Stimulated activated naive CD8-positive, alpha-beta T cell treated with anti-CD3 and anti-CD28 coated beads, Interleukin-15, Interleukin-2, amounts not matched to agents 100 ng/mL and 50 ng/mL, for 24 hours (primary cell): ENCODE data around the gene TFCP2L1.

Experiments used
- H3K27ac Mint-ChIP-seq: one replicate; pipeline ENCODE4 v1.8.0; 2021; ENCODE audit warnings: mild to moderate bottlenecking, mixed read lengths
- H3K27me3 Mint-ChIP-seq: one replicate; pipeline ENCODE4 v1.8.0; 2021; ENCODE audit warnings: mixed read lengths
- H3K36me3 Mint-ChIP-seq: one replicate; pipeline ENCODE4 v1.8.0; 2021; ENCODE audit warnings: low read depth, mixed read lengths
- H3K4me1 Mint-ChIP-seq: one replicate; pipeline ENCODE4 v1.8.0; 2021; ENCODE audit warnings: low read depth, mixed read lengths
- H3K4me3 Mint-ChIP-seq: one replicate; pipeline ENCODE4 v1.8.0; 2021; ENCODE audit warnings: mild to moderate bottlenecking, mixed read lengths
- H3K9me3 Mint-ChIP-seq: one replicate; pipeline ENCODE4 v1.8.0; 2021; ENCODE audit warnings: mixed read lengths

Gene TFCP2L1

GRCh38 chr2:121260370-121261154 lies 24.4 kb downstream of the TFCP2L1 start:
- no peaks in the 10 kb centered on the region for H3K4me1 Mint-ChIP-seq

GRCh38 chr2:121258051-121258450 lies 27.0 kb downstream of the TFCP2L1 start:
- Mint-ChIP-seq H3K27ac (no peak overlapping the region), H3K4me3 (no peak overlapping the region), H3K9me3 (no peaks in the 10 kb centered on the region), H3K4me1 (no peaks in the 10 kb centered on the region), H3K36me3 (no peaks in the 10 kb centered on the region), H3K27me3 (peaks cover 16% of the 10 kb centered on the region)

More at GRCh38 chr2:121260370-121261154, 24.4 kb downstream of the TFCP2L1 start:
- Mint-ChIP-seq H3K27ac (no peak overlapping the region), H3K9me3 (no peaks in the 10 kb centered on the region), H3K27me3 (peaks cover 16% of the 10 kb centered on the region), H3K36me3 (no peaks in the 10 kb centered on the region), H3K4me3 (no peak overlapping the region)

- Mint-ChIP-seq H3K4me1 (no peaks in the 10 kb centered on the region), H3K27me3 (peaks cover 16% of the 10 kb centered on the region), H3K27ac (no peak overlapping the region), H3K4me3 (no peak overlapping the region), H3K9me3 (no peaks in the 10 kb centered on the region), H3K36me3 (no peaks in the 10 kb centered on the region)
Observed at GRCh38 chr2:121257480-121257840, 27.5 kb downstream of the TFCP2L1 start.

- Mint-ChIP-seq H3K9me3 (no peaks in the 10 kb centered on the region), H3K4me1 (no peaks in the 10 kb centered on the region), H3K36me3 (no peaks in the 10 kb centered on the region), H3K4me3 (no peak overlapping the region), H3K27ac (no peak overlapping the region), H3K27me3 (peaks cover 16% of the 10 kb centered on the region)
Observed at GRCh38 chr2:121256720-121257479, 28.1 kb downstream of the TFCP2L1 start.

- Mint-ChIP-seq H3K36me3 (no peaks in the 10 kb centered on the region), H3K27ac (no peak overlapping the region), H3K27me3 (peaks cover 19% of the 10 kb centered on the region), H3K4me3 (no peak overlapping the region), H3K4me1 (no peaks in the 10 kb centered on the region), H3K9me3 (no peaks in the 10 kb centered on the region)
Observed at GRCh38 chr2:121255358-121255757, 29.6 kb downstream of the TFCP2L1 start.

- H3K27ac Mint-ChIP-seq: no peak overlapping the region
- H3K4me3 Mint-ChIP-seq: no peak overlapping the region
- H3K4me1 Mint-ChIP-seq: no peaks in the 10 kb centered on the region
- no peaks in the 10 kb centered on the region for H3K36me3 Mint-ChIP-seq
- H3K9me3 Mint-ChIP-seq: no peaks in the 10 kb centered on the region
- peaks cover 19% of the 10 kb centered on the region for H3K27me3 Mint-ChIP-seq
Observed at GRCh38 chr2:121254748-121255147, 30.3 kb downstream of the TFCP2L1 start.

GRCh38 chr2:121253674-121254240 lies 31.2 kb downstream of the TFCP2L1 start:
- H3K27ac Mint-ChIP-seq: no peak overlapping the region
- no peak overlapping the region for H3K4me3 Mint-ChIP-seq
- H3K27me3 Mint-ChIP-seq: peaks cover 19% of the 10 kb centered on the region
- no peaks in the 10 kb centered on the region for H3K36me3 Mint-ChIP-seq
- no peaks in the 10 kb centered on the region for H3K9me3 Mint-ChIP-seq
- H3K4me1 Mint-ChIP-seq: no peaks in the 10 kb centered on the region

- Mint-ChIP-seq H3K4me1 (no peaks in the 10 kb centered on the region), H3K36me3 (no peaks in the 10 kb centered on the region), H3K9me3 (no peaks in the 10 kb centered on the region), H3K27me3 (peaks cover 15% of the 10 kb centered on the region), H3K4me3 (no peak overlapping the region), H3K27ac (no peak overlapping the region)
Observed at GRCh38 chr2:121253021-121253673, 31.9 kb downstream of the TFCP2L1 start.

GRCh38 chr2:121251497-121251896 lies 33.5 kb downstream of the TFCP2L1 start:
- H3K27me3 Mint-ChIP-seq: peaks cover 7% of the 10 kb centered on the region
- no peaks in the 10 kb centered on the region for H3K9me3 Mint-ChIP-seq
- no peaks in the 10 kb centered on the region for H3K4me1 Mint-ChIP-seq
- no peak overlapping the region for H3K4me3 Mint-ChIP-seq
- H3K27ac Mint-ChIP-seq: no peak overlapping the region
- H3K36me3 Mint-ChIP-seq: no peaks in the 10 kb centered on the region

- H3K9me3 Mint-ChIP-seq: no peaks in the 10 kb centered on the region
- H3K4me1 Mint-ChIP-seq: no peaks in the 10 kb centered on the region
- no peak overlapping the region for H3K27ac Mint-ChIP-seq
- H3K27me3 Mint-ChIP-seq: peaks cover 3% of the 10 kb centered on the region
- H3K36me3 Mint-ChIP-seq: no peaks in the 10 kb centered on the region
- no peak overlapping the region for H3K4me3 Mint-ChIP-seq
Observed at GRCh38 chr2:121248766-121249343, 36.1 kb downstream of the TFCP2L1 start.

GRCh38 chr2:121247971-121248370 lies 37.0 kb downstream of the TFCP2L1 start:
- Mint-ChIP-seq H3K27me3 (peaks cover 3% of the 10 kb centered on the region), H3K4me1 (no peaks in the 10 kb centered on the region), H3K4me3 (no peak overlapping the region), H3K27ac (no peak overlapping the region), H3K9me3 (no peaks in the 10 kb centered on the region), H3K36me3 (no peaks in the 10 kb centered on the region)

GRCh38 chr2:121247534-121247933 lies 37.5 kb downstream of the TFCP2L1 start:
- Mint-ChIP-seq H3K27ac (no peak overlapping the region), H3K9me3 (no peaks in the 10 kb centered on the region), H3K36me3 (no peaks in the 10 kb centered on the region), H3K4me1 (no peaks in the 10 kb centered on the region), H3K27me3 (peaks cover 3% of the 10 kb centered on the region), H3K4me3 (no peak overlapping the region)

- H3K27ac Mint-ChIP-seq: no peak overlapping the region
- H3K4me3 Mint-ChIP-seq: no peak overlapping the region
- H3K27me3 Mint-ChIP-seq: peaks cover 3% of the 10 kb centered on the region
- H3K9me3 Mint-ChIP-seq: no peaks in the 10 kb centered on the region
- H3K36me3 Mint-ChIP-seq: no peaks in the 10 kb centered on the region
- H3K4me1 Mint-ChIP-seq: no peaks in the 10 kb centered on the region
Observed at GRCh38 chr2:121246704-121247255, 38.2 kb downstream of the TFCP2L1 start.

GRCh38 chr2:121245913-121246312 lies 39.1 kb downstream of the TFCP2L1 start:
- Mint-ChIP-seq H3K27ac (no peak overlapping the region), H3K4me1 (no peaks in the 10 kb centered on the region), H3K36me3 (no peaks in the 10 kb centered on the region), H3K27me3 (no peaks in the 10 kb centered on the region), H3K4me3 (no peak overlapping the region), H3K9me3 (no peaks in the 10 kb centered on the region)
